GM18861 (cell line): ENCODE measurements around the gene SLC38A9.
"Not testable (repeated sequence)": the region's sequence is repeated elsewhere in the genome, so short reads cannot be mapped to it uniquely, and the experiment has no call there.

Experiments
- ATAC-seq: cut with Tn5 transposase; IDR thresholded peaks from one replicate; pipeline ENCODE4 v1.9.1; 2021; ENCODE audit not compliant: unreplicated experiment

Gene SLC38A9

GRCh38 chr5:55613112-55613868, 98.8 kb downstream of the SLC38A9 start:
- no peak for ATAC-seq

GRCh38 chr5:55610542-55610941, 101.6 kb downstream of the SLC38A9 start:
- no peak for ATAC-seq

GRCh38 chr5:55609413-55609812, 102.7 kb downstream of the SLC38A9 start:
- no peak for ATAC-seq

- no peak for ATAC-seq
Observed at GRCh38 chr5:55608595-55609349, 103.4 kb downstream of the SLC38A9 start.

- not testable (repeated sequence) for ATAC-seq
Observed at GRCh38 chr5:55607309-55607708, 104.8 kb downstream of the SLC38A9 start.

- no peak for ATAC-seq
Observed at GRCh38 chr5:55604611-55605067, 107.5 kb downstream of the SLC38A9 start.

GRCh38 chr5:55603922-55604321, 108.2 kb downstream of the SLC38A9 start:
- ATAC-seq, result no peak

- no peak for ATAC-seq
Observed at GRCh38 chr5:55601628-55602027, 110.5 kb downstream of the SLC38A9 start.

- ATAC-seq, result no peak
Observed at GRCh38 chr5:55601204-55601618, 110.9 kb downstream of the SLC38A9 start.

- no peak for ATAC-seq
Observed at GRCh38 chr5:55600497-55601203, 111.5 kb downstream of the SLC38A9 start.

- ATAC-seq, result no peak
Observed at GRCh38 chr5:55600086-55600485, 112.0 kb downstream of the SLC38A9 start.

GRCh38 chr5:55599148-55600050, 112.7 kb downstream of the SLC38A9 start:
- no peak for ATAC-seq

GRCh38 chr5:55597014-55597981, 114.8 kb downstream of the SLC38A9 start:
- ATAC-seq, result no peak

GRCh38 chr5:55594671-55595070, 117.5 kb downstream of the SLC38A9 start:
- no peak for ATAC-seq

- no peak for ATAC-seq
Observed at GRCh38 chr5:55593115-55593472, 119.0 kb downstream of the SLC38A9 start.

- ATAC-seq, result no peak
Observed at GRCh38 chr5:55592388-55593114, 119.6 kb downstream of the SLC38A9 start.

GRCh38 chr5:55591686-55592085, 120.4 kb downstream of the SLC38A9 start:
- no peak for ATAC-seq

GRCh38 chr5:55585206-55585610, 126.9 kb downstream of the SLC38A9 start:
- ATAC-seq, result no peak
